GM13977 (cell line): Measurements from ENCODE around the gene MPP7.

Source experiments
- DNase-seq: peaks from one replicate; pipeline ENCODE4 v3.0.0; 2012; ENCODE audit warnings: low spot score
- CTCF ChIP-seq: IDR thresholded peaks from 2 replicates; pipeline ENCODE4 v1.5.1; 2012; ENCODE audit warnings: mild to moderate bottlenecking, control low read depth; ENCODE audit not compliant: insufficient read depth; ENCODE audit errors: extremely low read depth, missing control alignments
- in situ Hi-C: fragments of 300-500 bp; cut with MboI; formaldehyde crosslinking; loops from one replicate; pipeline ENCODE4 v1.12.0; 2022; ENCODE audit warnings: low sequenced_read_pairs, low pct_unique_long_range_greater_than_20kb, mixed read lengths, inconsistent platforms; ENCODE audit not compliant: unreplicated experiment

The MPP7 gene

GRCh38 chr10:28278842-28279241 is 24.0 kb downstream of the MPP7 start:
- no peak for DNase-seq
- in situ Hi-C loops = no loop called here

GRCh38 chr10:28276384-28276783 is 26.5 kb downstream of the MPP7 start:
- in situ Hi-C loops = no loop called here
- no peak for DNase-seq
- no peak for TF ChIP-seq CTCF

More at GRCh38 chr10:28278842-28279241, 24.0 kb downstream of the MPP7 start:
- TF ChIP-seq CTCF = no peak

GRCh38 chr10:28274475-28274874 is 28.4 kb downstream of the MPP7 start:
- TF ChIP-seq CTCF = no peak
- no peak for DNase-seq
- in situ Hi-C loops = no loop called here

DNA sequence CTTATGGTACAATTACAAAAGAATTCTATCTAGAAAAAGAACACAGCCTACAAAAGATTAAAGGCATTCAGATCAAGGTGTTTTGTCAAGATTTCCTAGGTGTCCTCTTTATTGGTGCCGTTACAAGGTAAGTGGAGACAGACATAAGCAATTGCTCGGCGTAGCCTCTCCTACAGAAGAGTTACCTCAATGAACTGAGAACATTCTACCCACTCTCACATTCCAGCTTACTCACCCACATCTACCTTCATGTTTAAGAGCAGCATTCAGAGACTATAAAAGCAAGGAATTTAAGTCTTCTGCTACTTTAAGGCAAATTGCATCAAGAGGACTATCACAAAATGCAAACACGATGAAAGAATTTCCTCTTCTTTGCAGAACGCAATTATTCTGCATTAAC is 29.5 kb downstream of the MPP7 start:
- in situ Hi-C loops = no loop called here
- DNase-seq = no peak
- no peak for TF ChIP-seq CTCF

GRCh38 chr10:28269842-28270456 is 32.9 kb downstream of the MPP7 start:
- no peak for TF ChIP-seq CTCF
- in situ Hi-C loops = loop anchor here (10.0 kb wide), 1 partner anchor 115 kb away; no protein-coding TSS in a partner anchor
- DNase-seq = no peak

GRCh38 chr10:28266449-28267224 is 36.2 kb downstream of the MPP7 start:
- TF ChIP-seq CTCF = no peak
- in situ Hi-C loops = loop anchor here (10.0 kb wide), 1 partner anchor 118 kb away; no protein-coding TSS in a partner anchor
- DNase-seq = no peak
